ENCODE data around the gene C20orf141.
"Not testable (repeated sequence)": the region's sequence is repeated elsewhere in the genome, so short reads cannot be mapped to it uniquely, and the experiment has no call there.

The C20orf141 gene

GRCh38 chr20:2814587-2815051 is at the start of gene C20orf141:
TSS of gene C20orf141 (plus strand) at chr20:2814987. CDS start at chr20:2815185, 198 bp downstream.
- no peak within 1 kb of the TSS for H3K4me3 ChIP-seq (ENCODE audit: low read length)
- no peak for TF ChIP-seq CTCF (conservative IDR thresholded peaks at IDR 0.05; ENCODE audit: low read depth, low read length)
- DNase-seq (ENCODE audit: low read depth) = peak; percentile 40

GRCh38 chr20:2767768-2768631 is 46.8 kb upstream of the C20orf141 start:
- no peak overlapping the region for H3K4me3 ChIP-seq (ENCODE audit: low read length)
- no peak for DNase-seq (ENCODE audit: low read depth)
- TF ChIP-seq CTCF (conservative IDR thresholded peaks at IDR 0.05; ENCODE audit: low read depth, low read length) = no peak

- no peak for DNase-seq (ENCODE audit: low read depth)
- H3K4me3 ChIP-seq (ENCODE audit: low read length) = no peak overlapping the region
- TF ChIP-seq CTCF (conservative IDR thresholded peaks at IDR 0.05; ENCODE audit: low read depth, low read length) = no peak
Observed at GRCh38 chr20:2768632-2769015, 46.2 kb upstream of the C20orf141 start.

GRCh38 chr20:2770091-2770490 is 44.7 kb upstream of the C20orf141 start:
- not testable (repeated sequence) for H3K4me3 ChIP-seq (ENCODE audit: low read length); DNase-seq (ENCODE audit: low read depth)

GRCh38 chr20:2771631-2772080 is 43.1 kb upstream of the C20orf141 start:
- TF ChIP-seq CTCF (conservative IDR thresholded peaks at IDR 0.05; ENCODE audit: low read depth, low read length) = no peak
- no peak for DNase-seq (ENCODE audit: low read depth)
- H3K4me3 ChIP-seq (ENCODE audit: low read length) = no peak overlapping the region

GRCh38 chr20:2773812-2774211 is 41.0 kb upstream of the C20orf141 start:
- no peak overlapping the region for H3K4me3 ChIP-seq (ENCODE audit: low read length)
- DNase-seq (ENCODE audit: low read depth) = no peak
- TF ChIP-seq CTCF (conservative IDR thresholded peaks at IDR 0.05; ENCODE audit: low read depth, low read length) = no peak

- no peak overlapping the region for H3K4me3 ChIP-seq (ENCODE audit: low read length)
- no peak for TF ChIP-seq CTCF (conservative IDR thresholded peaks at IDR 0.05; ENCODE audit: low read depth, low read length)
- DNase-seq (ENCODE audit: low read depth) = no peak
Observed at GRCh38 chr20:2775139-2775538, 39.6 kb upstream of the C20orf141 start.

Measured in retinal pigment epithelial cell (primary cell).